SK-N-SH (cell line): ENCODE data around the gene PCYOX1L.

Experiments
- NRF1 ChIP-seq: IDR thresholded peaks from 2 replicates; pipeline ENCODE4 v1.6.1; 2012; ENCODE audit warnings: low read depth, mild to moderate bottlenecking, low read length
- YY1 ChIP-seq: IDR thresholded peaks from 2 replicates; pipeline ENCODE4 v1.4.0; 2012; ENCODE audit warnings: low read depth, mild to moderate bottlenecking
- TF ChIP-seq, protein P1 (sequence below): fragments of 200-600 bp; sonication (generic); IDR thresholded peaks from 2 replicates; pipeline ENCODE4 v1.6.1; 2017; ENCODE audit warnings: antibody characterized with exemption, mild to moderate bottlenecking, moderate library complexity
- TF ChIP-seq, protein P2 (sequence below): IDR thresholded peaks from 2 replicates; pipeline ENCODE4 v1.4.0; 2012; ENCODE audit warnings: low read depth, borderline replicate concordance

DNA sequence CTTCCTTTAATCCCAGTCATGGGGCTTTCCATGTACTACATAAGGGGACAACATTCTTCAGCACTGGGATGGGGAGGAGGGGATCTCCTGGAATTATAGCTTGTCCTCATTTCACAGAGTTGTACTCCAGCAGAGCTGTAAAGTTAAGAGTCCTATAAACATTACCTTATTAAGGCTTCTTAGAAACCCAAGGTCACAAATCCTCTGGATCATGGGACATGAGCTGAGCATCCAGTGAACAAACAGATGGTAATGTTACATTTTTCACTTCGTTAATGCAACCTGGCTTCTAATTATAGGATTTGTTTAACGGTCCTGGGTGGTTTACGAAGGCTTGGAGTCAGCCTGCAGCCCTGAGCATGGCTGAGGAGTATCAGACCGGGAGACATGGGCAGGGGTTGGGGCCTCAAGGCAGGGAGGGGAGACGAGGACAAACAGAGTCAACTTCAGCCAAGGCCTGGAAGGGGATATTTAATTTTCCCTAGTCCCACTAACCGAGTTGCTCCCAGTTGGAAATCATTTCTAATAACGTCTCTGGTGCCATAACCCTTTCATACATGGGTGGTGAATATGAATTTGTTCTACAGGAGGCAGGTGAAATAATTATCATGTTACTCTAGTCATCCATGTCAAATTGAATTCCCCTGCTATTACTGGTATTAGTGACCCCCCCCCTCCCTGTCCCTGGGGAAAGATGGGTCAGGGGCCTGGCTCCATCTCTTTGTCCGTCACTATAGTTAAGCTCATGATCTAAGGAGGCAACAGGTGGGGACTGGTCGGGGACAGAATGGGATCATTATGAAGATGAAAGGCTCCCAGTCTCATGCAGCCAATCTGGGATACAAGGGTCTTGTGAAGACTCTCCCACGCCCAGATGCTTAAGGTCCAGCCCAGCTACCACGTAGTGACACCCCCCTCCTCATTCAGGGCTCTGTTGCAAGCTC, 32.0 kb downstream of the PCYOX1L start:
- TF ChIP-seq, protein P1, sequence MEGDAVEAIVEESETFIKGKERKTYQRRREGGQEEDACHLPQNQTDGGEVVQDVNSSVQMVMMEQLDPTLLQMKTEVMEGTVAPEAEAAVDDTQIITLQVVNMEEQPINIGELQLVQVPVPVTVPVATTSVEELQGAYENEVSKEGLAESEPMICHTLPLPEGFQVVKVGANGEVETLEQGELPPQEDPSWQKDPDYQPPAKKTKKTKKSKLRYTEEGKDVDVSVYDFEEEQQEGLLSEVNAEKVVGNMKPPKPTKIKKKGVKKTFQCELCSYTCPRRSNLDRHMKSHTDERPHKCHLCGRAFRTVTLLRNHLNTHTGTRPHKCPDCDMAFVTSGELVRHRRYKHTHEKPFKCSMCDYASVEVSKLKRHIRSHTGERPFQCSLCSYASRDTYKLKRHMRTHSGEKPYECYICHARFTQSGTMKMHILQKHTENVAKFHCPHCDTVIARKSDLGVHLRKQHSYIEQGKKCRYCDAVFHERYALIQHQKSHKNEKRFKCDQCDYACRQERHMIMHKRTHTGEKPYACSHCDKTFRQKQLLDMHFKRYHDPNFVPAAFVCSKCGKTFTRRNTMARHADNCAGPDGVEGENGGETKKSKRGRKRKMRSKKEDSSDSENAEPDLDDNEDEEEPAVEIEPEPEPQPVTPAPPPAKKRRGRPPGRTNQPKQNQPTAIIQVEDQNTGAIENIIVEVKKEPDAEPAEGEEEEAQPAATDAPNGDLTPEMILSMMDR = no peak
- TF ChIP-seq NRF1 (no peak), YY1 (no peak)
- TF ChIP-seq, protein P2, sequence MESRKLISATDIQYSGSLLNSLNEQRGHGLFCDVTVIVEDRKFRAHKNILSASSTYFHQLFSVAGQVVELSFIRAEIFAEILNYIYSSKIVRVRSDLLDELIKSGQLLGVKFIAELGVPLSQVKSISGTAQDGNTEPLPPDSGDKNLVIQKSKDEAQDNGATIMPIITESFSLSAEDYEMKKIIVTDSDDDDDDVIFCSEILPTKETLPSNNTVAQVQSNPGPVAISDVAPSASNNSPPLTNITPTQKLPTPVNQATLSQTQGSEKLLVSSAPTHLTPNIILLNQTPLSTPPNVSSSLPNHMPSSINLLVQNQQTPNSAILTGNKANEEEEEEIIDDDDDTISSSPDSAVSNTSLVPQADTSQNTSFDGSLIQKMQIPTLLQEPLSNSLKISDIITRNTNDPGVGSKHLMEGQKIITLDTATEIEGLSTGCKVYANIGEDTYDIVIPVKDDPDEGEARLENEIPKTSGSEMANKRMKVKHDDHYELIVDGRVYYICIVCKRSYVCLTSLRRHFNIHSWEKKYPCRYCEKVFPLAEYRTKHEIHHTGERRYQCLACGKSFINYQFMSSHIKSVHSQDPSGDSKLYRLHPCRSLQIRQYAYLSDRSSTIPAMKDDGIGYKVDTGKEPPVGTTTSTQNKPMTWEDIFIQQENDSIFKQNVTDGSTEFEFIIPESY = no peak
